ENCODE measurements around the gene SLK.

SLK gene

GRCh38 chr10:103941801-103942200 lies 25.1 kb upstream of the SLK start:
- DNase-seq (ENCODE audit: low read depth in 1 of 2, low spot score in 1 of 2), result no peak

DNA sequence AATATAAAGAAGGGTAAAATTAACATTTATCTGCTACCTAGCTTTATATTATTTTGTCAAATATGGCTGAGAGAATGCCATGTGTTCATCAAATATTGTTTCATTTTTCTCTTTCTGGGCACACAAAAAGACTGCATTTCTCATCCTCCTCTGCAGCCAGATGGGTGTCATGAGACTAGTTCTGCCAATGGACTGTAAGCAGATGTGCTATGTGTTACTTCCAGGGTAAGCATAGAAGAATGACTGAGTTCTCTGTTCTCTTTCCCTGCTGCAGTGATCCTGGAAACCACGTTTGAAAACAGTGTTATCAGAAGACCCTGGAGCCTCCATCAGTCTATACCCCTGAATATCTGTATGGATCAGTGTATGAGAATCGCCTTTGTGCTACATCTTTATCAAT lies 24.1 kb upstream of the SLK start:
- no peak for DNase-seq (ENCODE audit: low read depth in 1 of 2, low spot score in 1 of 2)

- no peak for DNase-seq (ENCODE audit: low read depth in 1 of 2, low spot score in 1 of 2)
Observed at GRCh38 chr10:103947799-103948516, 19.0 kb upstream of the SLK start.

- no peak for DNase-seq (ENCODE audit: low read depth in 1 of 2, low spot score in 1 of 2)
Observed at GRCh38 chr10:103949728-103950127, 17.2 kb upstream of the SLK start.

DNA sequence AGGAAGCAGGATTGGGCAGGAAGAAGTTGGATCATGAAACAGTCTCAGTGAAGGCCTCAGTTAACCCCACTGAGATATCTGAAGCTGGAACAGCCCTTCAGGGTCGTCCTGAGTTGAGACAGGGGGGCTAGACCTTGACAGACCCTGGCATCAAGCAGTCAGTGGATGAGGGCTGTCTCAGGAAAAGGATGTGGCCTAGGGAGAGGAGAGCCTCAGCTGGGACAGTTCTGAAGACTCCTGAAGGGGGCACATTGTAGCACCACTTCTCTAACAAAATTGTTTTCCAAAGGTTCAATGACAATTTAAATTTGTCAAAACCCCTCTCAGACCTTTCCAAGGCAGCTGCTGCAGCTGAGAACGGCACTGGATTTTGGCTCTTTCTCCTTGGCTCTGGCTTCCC lies 15.8 kb upstream of the SLK start:
- DNase-seq (ENCODE audit: low read depth in 1 of 2, low spot score in 1 of 2), result no peak

GRCh38 chr10:103951942-103952341 lies 15.0 kb upstream of the SLK start:
- DNase-seq (ENCODE audit: low read depth in 1 of 2, low spot score in 1 of 2), result no peak

- DNase-seq (ENCODE audit: low read depth in 1 of 2, low spot score in 1 of 2), result no peak
Observed at GRCh38 chr10:103954543-103954942, 12.4 kb upstream of the SLK start.

- no peak for DNase-seq (ENCODE audit: low read depth in 1 of 2, low spot score in 1 of 2)
Observed at GRCh38 chr10:103958996-103959395, 7.9 kb upstream of the SLK start.

DNA sequence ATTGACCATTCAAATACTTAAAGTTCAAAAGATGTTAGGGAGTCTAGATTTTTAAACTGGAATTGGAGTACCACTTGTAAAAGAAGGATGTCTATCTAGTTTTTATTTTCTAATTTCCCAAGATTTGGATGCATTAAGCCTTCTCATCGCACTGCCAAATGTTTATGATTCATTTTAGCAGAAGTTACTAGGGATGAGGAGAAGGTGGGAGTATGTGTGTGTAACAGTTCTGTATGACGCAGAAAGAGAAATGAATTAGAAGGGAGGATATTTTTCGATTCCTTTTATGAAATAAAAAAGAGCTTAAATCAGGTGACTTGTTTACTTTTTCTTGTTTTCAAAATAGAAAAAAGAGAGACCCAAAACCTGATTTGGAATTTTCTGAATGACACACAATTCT lies 6.8 kb upstream of the SLK start:
- no peak for DNase-seq (ENCODE audit: low read depth in 1 of 2, low spot score in 1 of 2)

GRCh38 chr10:103967448-103968071 lies 620 bp downstream of the SLK start:
- no peak for DNase-seq (ENCODE audit: low read depth in 1 of 2, low spot score in 1 of 2)

DNA sequence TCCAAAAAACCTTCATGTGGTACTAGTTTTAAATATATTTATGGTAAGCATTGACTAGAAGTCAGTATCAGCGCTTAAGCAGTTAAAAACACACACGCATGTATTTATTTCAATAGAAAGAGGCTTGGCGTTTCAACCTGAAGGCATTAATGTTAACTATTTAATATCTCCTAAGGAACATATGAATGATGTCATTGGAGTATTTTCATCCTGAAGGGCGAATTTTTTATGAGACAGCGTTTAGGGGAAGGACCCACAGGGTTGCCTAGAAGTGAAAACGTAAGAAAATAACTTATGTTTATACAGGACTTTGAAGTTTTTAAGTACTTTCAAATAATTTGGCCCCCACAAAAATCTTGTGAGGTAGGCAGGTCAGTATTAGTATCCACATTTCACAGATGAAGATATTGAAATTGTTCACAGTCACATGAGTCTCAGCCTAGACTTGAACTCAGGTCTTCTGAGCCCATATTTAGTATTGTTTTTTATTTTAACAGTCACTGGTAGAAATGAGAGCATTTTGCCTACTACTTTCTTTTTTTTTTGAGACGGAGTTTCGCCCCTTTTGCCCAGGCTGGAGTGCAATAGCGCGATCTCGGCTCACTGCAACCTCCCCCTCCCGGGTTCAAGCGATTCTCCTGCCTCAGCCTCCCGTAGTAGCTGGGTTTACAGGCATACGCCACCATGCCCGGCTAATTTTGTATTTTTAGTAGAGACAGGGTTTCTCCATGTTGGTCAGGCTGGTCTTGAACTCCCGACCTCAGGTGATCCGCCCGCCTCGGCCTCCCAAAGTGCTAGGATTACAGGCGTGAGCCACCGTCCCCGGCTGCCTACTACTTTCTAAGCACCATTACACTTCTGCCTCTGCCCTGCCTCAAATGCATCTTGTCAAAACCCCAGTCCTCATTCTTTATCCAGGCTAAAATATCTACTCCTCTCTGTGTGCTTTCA lies 1.8 kb downstream of the SLK start:
- no peak for DNase-seq (ENCODE audit: low read depth in 1 of 2, low spot score in 1 of 2)

DNA sequence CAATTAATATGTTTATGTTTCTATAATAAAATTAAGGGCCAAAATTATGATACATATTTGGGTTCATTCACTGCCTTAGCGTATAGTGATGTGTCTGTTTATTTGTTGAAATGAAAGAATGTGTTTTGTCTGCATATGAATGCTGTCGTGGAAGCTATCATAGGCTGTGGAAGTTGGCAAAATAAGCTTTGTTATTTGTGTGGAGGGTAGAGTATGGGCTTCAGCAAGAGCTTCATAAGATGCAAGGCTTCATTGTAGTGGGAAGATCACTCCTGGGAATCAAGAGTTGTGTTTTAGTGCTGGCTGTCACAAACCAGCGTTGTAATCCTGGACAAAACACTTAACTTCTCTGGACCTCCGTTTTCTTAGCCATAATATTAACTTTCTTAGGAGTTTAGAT lies 2.5 kb downstream of the SLK start:
- DNase-seq (ENCODE audit: low read depth in 1 of 2, low spot score in 1 of 2), result no peak

DNA sequence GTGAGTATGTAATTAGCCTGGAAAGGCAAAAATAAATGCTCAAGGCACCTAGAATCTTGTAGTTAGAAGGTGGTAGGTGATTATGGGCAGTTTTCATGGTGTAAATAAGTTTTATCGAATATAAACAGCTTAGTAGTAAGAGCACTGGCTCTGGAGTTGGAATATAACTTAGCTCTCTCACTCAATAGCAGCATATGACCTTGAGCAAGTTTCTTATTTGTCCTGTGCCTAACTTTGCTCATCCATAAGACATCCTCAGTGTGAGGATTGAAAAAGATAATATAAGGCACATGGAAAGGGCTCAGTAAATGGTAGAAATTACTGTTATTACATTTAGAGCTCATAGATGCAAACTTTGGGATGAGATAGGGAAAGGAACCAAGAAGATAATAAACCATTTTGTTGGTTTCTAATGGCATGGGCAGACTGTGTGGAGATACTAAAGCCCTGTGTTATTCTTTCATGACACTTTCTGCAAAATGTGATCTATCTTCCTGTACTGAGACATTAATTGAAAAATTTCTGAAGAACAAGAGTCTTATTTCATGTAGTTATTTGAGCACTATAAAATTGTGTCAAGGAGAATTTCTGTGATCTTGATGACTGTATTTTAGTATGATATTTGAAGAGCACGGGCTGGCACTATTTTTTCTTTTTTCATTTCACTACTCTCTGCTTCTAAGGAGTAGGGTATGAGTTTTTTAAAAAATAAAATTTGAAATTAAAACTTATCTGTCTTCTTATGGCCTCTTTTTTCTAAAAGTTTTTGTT lies 3.1 kb downstream of the SLK start:
- no peak for DNase-seq (ENCODE audit: low read depth in 1 of 2, low spot score in 1 of 2)

- DNase-seq (ENCODE audit: low read depth in 1 of 2, low spot score in 1 of 2), result no peak
Observed at GRCh38 chr10:103975169-103975568, 8.2 kb downstream of the SLK start.

GRCh38 chr10:103977204-103977603 lies 10.3 kb downstream of the SLK start:
- no peak for DNase-seq (ENCODE audit: low read depth in 1 of 2, low spot score in 1 of 2)

GRCh38 chr10:103979530-103979929 lies 12.6 kb downstream of the SLK start:
- DNase-seq (ENCODE audit: low read depth in 1 of 2, low spot score in 1 of 2), result no peak

GRCh38 chr10:103980288-103980906 lies 13.5 kb downstream of the SLK start:
- DNase-seq (ENCODE audit: low read depth in 1 of 2, low spot score in 1 of 2), result no peak

DNA sequence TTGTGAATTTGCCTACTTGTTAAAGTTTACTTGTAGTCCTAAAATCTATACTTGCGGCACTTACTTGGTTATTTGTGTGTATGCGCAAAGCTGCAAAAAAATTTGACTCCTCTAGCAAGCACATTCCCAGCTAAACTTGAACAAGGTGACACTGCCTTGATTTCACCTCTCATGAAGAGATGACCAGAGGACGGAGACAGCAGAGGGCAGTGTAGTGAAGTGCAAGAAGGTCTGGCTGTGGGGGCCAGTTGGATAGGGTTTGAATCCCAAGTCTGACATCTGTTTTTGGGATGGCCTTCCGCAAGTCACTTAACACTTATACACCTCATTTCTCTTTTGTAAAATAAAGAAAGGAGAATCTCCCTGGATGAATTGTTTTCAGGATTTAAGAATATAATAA lies 15.7 kb downstream of the SLK start:
- no peak for DNase-seq (ENCODE audit: low read depth in 1 of 2, low spot score in 1 of 2)

- DNase-seq (ENCODE audit: low read depth in 1 of 2, low spot score in 1 of 2), result no peak
Observed at GRCh38 chr10:103983367-103983911, 16.5 kb downstream of the SLK start.

GRCh38 chr10:103985726-103986125 lies 18.8 kb downstream of the SLK start:
- no peak for DNase-seq (ENCODE audit: low read depth in 1 of 2, low spot score in 1 of 2)
